Kidney epithelial cell (primary cell): ENCODE results near the gene TMEM255A. TPM values are rescaled to one million over a fixed set of nuclear protein-coding genes. Genes with fewer than 3 reads are reported as not detected.

Experiments used
- DNase-seq: peaks from one replicate; pipeline ENCODE4 v3.0.0-alpha.2; 2010; ENCODE audit warnings: low read depth
- H3K27me3 ChIP-seq: 2 replicates; pipeline ENCODE4 v1.6.0; 2011; ENCODE audit warnings: low read length; ENCODE audit not compliant: control insufficient read depth, insufficient read depth
- H3K36me3 ChIP-seq: 2 replicates; pipeline ENCODE4 v1.5.1; 2011; ENCODE audit warnings: low read length; ENCODE audit not compliant: control insufficient read depth, insufficient read depth
- H3K4me3 ChIP-seq: 2 replicates; pipeline ENCODE4 v1.5.1; 2011; ENCODE audit warnings: low read depth, mild to moderate bottlenecking, control low read depth, low read length
- CTCF ChIP-seq: IDR thresholded peaks from 2 replicates; pipeline ENCODE4 v1.5.1; 2011; ENCODE audit warnings: mild to moderate bottlenecking, moderate library complexity, low read length, control low read depth, inconsistent platforms; ENCODE audit not compliant: insufficient read depth, poor library complexity, severe bottlenecking
- total RNA-seq: library from RNA; depleted of rRNA; stranded (reverse); fragments of >200 nt; gene quantifications from 2 replicates; pipeline ENCODE4 v1.2.3, GENCODE V29; 2015

Gene TMEM255A
- total RNA-seq, 1 donor from 2014 or later = not detected

GRCh38 chrX:120336899-120337298 lies 25.6 kb upstream of the TMEM255A start:
- no peak for TF ChIP-seq CTCF
- DNase-seq = no peak
- H3K36me3 ChIP-seq = no peaks in the 10 kb centered on the region
- no peaks in the 10 kb centered on the region for H3K27me3 ChIP-seq
- H3K4me3 ChIP-seq = no peak overlapping the region

GRCh38 chrX:120335289-120335688 lies 24.0 kb upstream of the TMEM255A start:
- no peak for TF ChIP-seq CTCF
- no peaks in the 10 kb centered on the region for H3K27me3 ChIP-seq
- H3K4me3 ChIP-seq = no peak overlapping the region
- DNase-seq = no peak
- no peaks in the 10 kb centered on the region for H3K36me3 ChIP-seq

- no peak for DNase-seq
- Histone ChIP-seq H3K36me3 (no peaks in the 10 kb centered on the region), H3K4me3 (no peak overlapping the region), H3K27me3 (no peaks in the 10 kb centered on the region)
- no peak for TF ChIP-seq CTCF
Observed at GRCh38 chrX:120334603-120335002, 23.3 kb upstream of the TMEM255A start.

GRCh38 chrX:120334151-120334550 lies 22.9 kb upstream of the TMEM255A start:
- no peaks in the 10 kb centered on the region for H3K36me3 ChIP-seq
- DNase-seq = no peak
- TF ChIP-seq CTCF = no peak

GRCh38 chrX:120332394-120332793 lies 21.1 kb upstream of the TMEM255A start:
- Histone ChIP-seq H3K36me3 (no peaks in the 10 kb centered on the region), H3K4me3 (no peak overlapping the region), H3K27me3 (no peaks in the 10 kb centered on the region)
- DNase-seq = no peak
- no peak for TF ChIP-seq CTCF

More at GRCh38 chrX:120334151-120334550, 22.9 kb upstream of the TMEM255A start:
- Histone ChIP-seq H3K27me3 (no peaks in the 10 kb centered on the region), H3K4me3 (no peak overlapping the region)

GRCh38 chrX:120331116-120331515 lies 19.9 kb upstream of the TMEM255A start:
- H3K4me3 ChIP-seq = no peak overlapping the region
- H3K27me3 ChIP-seq = no peaks in the 10 kb centered on the region
- no peak for TF ChIP-seq CTCF
- DNase-seq = no peak
- H3K36me3 ChIP-seq = no peaks in the 10 kb centered on the region
